22Rv1 (cell line): ENCODE measurements around the gene PER2.

ENCODE experiments used
- ZFX ChIP-seq: fragments of 450-650 bp; IDR thresholded peaks from 2 replicates; pipeline ENCODE4 v1.6.1; 2017; ENCODE audit warnings: antibody characterized with exemption, borderline replicate concordance
- TF ChIP-seq, protein P1 (sequence below): fragments of 450-650 bp; IDR thresholded peaks from 2 replicates; pipeline ENCODE4 v1.5.1; 2017; ENCODE audit warnings: mild to moderate bottlenecking

DNA sequence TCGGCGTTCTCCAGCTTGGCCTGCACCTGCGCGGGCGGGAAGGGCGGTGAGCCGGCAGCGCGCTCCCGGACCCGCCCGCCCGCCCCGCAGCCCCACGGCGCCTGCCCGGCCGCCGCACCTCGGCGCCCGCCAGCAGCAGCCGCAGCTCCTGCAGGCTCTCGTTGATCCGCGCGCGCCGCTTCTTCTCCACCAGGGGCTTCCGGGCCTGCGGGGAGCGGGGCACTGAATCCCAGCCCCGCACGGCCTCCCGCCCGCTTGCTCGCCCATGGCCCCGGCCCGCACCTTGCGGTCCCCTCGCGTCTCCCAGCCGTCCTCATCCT is 48.9 kb downstream of the PER2 start:
- TF ChIP-seq, protein P1, sequence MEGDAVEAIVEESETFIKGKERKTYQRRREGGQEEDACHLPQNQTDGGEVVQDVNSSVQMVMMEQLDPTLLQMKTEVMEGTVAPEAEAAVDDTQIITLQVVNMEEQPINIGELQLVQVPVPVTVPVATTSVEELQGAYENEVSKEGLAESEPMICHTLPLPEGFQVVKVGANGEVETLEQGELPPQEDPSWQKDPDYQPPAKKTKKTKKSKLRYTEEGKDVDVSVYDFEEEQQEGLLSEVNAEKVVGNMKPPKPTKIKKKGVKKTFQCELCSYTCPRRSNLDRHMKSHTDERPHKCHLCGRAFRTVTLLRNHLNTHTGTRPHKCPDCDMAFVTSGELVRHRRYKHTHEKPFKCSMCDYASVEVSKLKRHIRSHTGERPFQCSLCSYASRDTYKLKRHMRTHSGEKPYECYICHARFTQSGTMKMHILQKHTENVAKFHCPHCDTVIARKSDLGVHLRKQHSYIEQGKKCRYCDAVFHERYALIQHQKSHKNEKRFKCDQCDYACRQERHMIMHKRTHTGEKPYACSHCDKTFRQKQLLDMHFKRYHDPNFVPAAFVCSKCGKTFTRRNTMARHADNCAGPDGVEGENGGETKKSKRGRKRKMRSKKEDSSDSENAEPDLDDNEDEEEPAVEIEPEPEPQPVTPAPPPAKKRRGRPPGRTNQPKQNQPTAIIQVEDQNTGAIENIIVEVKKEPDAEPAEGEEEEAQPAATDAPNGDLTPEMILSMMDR = no peak
- TF ChIP-seq ZFX = no peak
